Gastrocnemius medialis (tissue), 4 donors: ENCODE data around the gene CRTAC1. TPM values are rescaled to one million over a fixed set of nuclear protein-coding genes. Genes with fewer than 3 reads are reported as not detected.

Experiments
- ATAC-seq, 2 donors: fragments of 150-250 bp; one replicate each; pipeline ENCODE4 v1.9.1; 2016
- DNase-seq, 2 donors: peaks; one replicate each; pipeline ENCODE4 v3.0.0-alpha.2; 2019
- H3K27ac ChIP-seq, 4 donors: fragments of 200-600 bp; sonication (generic); 1 replicate in 1 of 4; 2 replicates in 3 of 4; pipeline ENCODE4 v1.5.1; 2016 to 2018; ENCODE audit warnings: mild to moderate bottlenecking in 2 of 4, moderate library complexity in 1 of 4
- H3K27me3 ChIP-seq, 3 donors: fragments of 200-600 bp; sonication (generic) in 2 of 3; 1 replicate in 1 of 3; 2 replicates in 2 of 3; pipeline versions ENCODE4 v1.5.1 to v1.6.0; 2016 to 2019; ENCODE audit warnings: mild to moderate bottlenecking in 1 of 3, moderate library complexity in 1 of 3
- H3K36me3 ChIP-seq, 2 donors: fragments of 200-600 bp; sonication (generic) in 1 of 2; one replicate each; pipeline ENCODE4 v1.5.1; 2017 to 2018
- H3K4me1 ChIP-seq, 2 donors: fragments of 200-600 bp; sonication (generic) in 1 of 2; one replicate each; pipeline ENCODE4 v1.5.1; 2016 to 2017; ENCODE audit warnings: mild to moderate bottlenecking in 2 of 2
- H3K4me3 ChIP-seq, 4 donors: fragments of 200-600 bp; sonication (generic) in 3 of 4; 1 replicate in 1 of 4; 2 replicates in 3 of 4; pipeline ENCODE4 v1.5.1; 2016 to 2019; ENCODE audit warnings: mild to moderate bottlenecking in 2 of 4
- H3K9me3 ChIP-seq, 3 donors: fragments of 200-600 bp; sonication (generic) in 2 of 3; 1 replicate in 1 of 3; 2 replicates in 2 of 3; pipeline ENCODE4 v1.5.1; 2016 to 2019
- POLR2A ChIP-seq, 2 donors: fragments of 450-650 bp; IDR thresholded peaks; one replicate each; pipeline ENCODE4 v1.6.1; 2017; ENCODE audit warnings: antibody characterized with exemption in 2 of 2, mild to moderate bottlenecking in 2 of 2, moderate library complexity in 2 of 2
- in situ Hi-C, 4 donors: fragments of 200-750 bp; cut with MboI; loops; one replicate each; pipeline versions ENCODE4 v1.15.0 to v1.8.0; 2017; ENCODE audit warnings: low sequenced_read_pairs in 4 of 4
- intact Hi-C: fragments of 100-400 bp; cut with DNase I; formaldehyde crosslinking; loops from one replicate; pipeline ENCODE4 v1.15.1; 2023; ENCODE audit warnings: low total_unique reads
- total RNA-seq, 4 donors: library from RNA; depleted of rRNA; stranded (reverse); fragments of >200 nt; gene quantifications; one replicate each; pipeline versions ENCODE4 v1.1.0 to v1.2.3, GENCODE V29; 2016
- TF ChIP-seq, protein P1 (sequence below), 5 experiments: fragments of 450-650 bp in 3 of 5; fragments of 200-600 bp in 2 of 5; sonication (generic) in 2 of 5; IDR thresholded peaks in 4 of 5; conservative IDR thresholded peaks in 1 of 5; 1 replicate in 4 of 5; 2 replicates in 1 of 5; pipeline ENCODE4 v1.5.1; 2016 to 2019; ENCODE audit warnings: antibody characterized with exemption in 5 of 5, mild to moderate bottlenecking in 3 of 5, moderate library complexity in 3 of 5

CRTAC1 gene
- total RNA-seq, 4 donors from 2014 or later = 0.16 to 3.9 (median 0.56) TPM; not detected in 1

DNA sequence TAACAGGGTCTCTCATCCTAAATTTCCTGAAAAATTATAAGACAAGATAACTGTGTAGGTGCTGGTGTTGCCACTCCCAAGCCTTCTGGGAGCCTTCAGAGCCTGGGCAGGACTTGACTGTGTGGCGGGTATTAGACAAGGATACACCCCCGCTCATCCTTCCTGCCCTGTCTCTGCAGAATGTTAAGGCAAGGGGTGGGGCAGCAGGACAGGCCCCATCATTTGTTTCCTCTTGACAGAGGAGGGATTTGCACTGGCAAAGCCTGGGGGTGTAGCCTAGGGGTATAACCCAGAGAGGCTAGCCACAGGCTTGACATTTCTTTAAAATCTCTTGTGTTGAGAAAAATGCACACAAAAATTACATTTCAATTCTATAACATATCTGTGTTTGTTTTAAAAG is 117.2 kb downstream of the CRTAC1 start:
- intact Hi-C loops (no loop called here), in situ Hi-C loops (loop anchor here in 2 of 4 donors (10.0 kb wide), 1 partner anchor 132 kb away; no protein-coding TSS in a partner anchor)
- DNase-seq = no peak
- Histone ChIP-seq H3K27ac (no peak overlapping the region), H3K36me3 (no peaks in the 10 kb centered on the region), H3K4me3 (no peak overlapping the region), H3K27me3 (no peaks in the 10 kb centered on the region), H3K9me3 (no peaks in the 10 kb centered on the region), H3K4me1 (peaks cover 8% of the 10 kb centered on the region in 2 donors)
- TF ChIP-seq, protein P1, sequence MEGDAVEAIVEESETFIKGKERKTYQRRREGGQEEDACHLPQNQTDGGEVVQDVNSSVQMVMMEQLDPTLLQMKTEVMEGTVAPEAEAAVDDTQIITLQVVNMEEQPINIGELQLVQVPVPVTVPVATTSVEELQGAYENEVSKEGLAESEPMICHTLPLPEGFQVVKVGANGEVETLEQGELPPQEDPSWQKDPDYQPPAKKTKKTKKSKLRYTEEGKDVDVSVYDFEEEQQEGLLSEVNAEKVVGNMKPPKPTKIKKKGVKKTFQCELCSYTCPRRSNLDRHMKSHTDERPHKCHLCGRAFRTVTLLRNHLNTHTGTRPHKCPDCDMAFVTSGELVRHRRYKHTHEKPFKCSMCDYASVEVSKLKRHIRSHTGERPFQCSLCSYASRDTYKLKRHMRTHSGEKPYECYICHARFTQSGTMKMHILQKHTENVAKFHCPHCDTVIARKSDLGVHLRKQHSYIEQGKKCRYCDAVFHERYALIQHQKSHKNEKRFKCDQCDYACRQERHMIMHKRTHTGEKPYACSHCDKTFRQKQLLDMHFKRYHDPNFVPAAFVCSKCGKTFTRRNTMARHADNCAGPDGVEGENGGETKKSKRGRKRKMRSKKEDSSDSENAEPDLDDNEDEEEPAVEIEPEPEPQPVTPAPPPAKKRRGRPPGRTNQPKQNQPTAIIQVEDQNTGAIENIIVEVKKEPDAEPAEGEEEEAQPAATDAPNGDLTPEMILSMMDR (IDR thresholded peaks at IDR 0.05 in 4 of 5, conservative IDR thresholded peaks at IDR 0.05 in 1 of 5) = no peak
- TF ChIP-seq POLR2A (IDR thresholded peaks at IDR 0.05) = no peak
- no peak for ATAC-seq

DNA sequence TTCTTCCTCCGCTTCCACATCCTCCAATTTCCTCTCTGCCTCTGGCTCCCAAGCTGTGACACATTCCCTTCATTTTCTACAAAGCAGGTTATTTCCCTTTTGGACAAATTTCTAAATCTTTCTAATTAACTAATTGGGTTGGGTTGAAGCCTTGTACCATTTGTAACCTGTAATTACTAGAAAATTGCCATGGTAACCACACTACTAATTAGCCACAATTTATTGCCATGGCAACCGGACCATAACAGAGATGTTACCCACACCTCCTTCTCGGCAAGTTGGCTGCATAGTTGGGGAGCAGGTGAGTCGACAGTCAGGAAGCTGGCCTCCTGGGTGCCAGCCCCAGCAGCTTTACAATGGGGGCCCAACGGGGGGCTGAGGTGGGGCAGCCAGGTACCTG is 119.2 kb downstream of the CRTAC1 start:
- DNase-seq (no peak), ATAC-seq (no peak)
- peaks cover 3 to 5% of the 10 kb centered on the region in 2 donors for H3K4me1 ChIP-seq
- no peak for TF ChIP-seq POLR2A (IDR thresholded peaks at IDR 0.05)
- TF ChIP-seq, protein P1 (IDR thresholded peaks at IDR 0.05 in 4 of 5, conservative IDR thresholded peaks at IDR 0.05 in 1 of 5) = no peak
- intact Hi-C loops = no loop called here
- H3K27ac ChIP-seq = no peak overlapping the region
- in situ Hi-C loops = loop anchor here in 2 of 4 donors (10.0 kb wide), 1 partner anchor 134 kb away; no protein-coding TSS in a partner anchor
- no peaks in the 10 kb centered on the region for H3K9me3 ChIP-seq
- no peaks in the 10 kb centered on the region for H3K27me3 ChIP-seq
- no peaks in the 10 kb centered on the region for H3K36me3 ChIP-seq
- H3K4me3 ChIP-seq = no peak overlapping the region

DNA sequence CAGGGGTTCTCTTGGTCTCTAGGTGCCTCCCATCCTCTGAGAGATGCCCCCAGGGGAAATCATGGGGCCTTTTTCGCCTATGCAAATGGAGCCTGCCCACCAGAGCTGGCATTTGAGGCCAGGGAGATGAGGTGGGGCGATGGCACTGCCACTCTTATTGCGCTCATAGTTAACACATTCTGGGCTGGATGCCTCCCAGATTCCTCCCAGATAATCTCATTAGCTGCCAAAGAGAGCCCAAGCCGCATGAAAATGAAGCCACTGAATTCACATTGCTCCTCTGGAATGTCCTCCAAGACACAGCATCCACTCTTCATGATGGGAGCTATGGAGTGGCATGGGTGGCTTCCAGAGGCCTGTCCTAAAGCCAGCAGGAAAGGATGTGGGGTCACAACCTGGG is 119.8 kb downstream of the CRTAC1 start:
- Histone ChIP-seq H3K27ac (no peak overlapping the region), H3K4me1 (no peaks in the 10 kb centered on the region), H3K27me3 (no peaks in the 10 kb centered on the region), H3K4me3 (no peak overlapping the region), H3K36me3 (no peaks in the 10 kb centered on the region), H3K9me3 (no peaks in the 10 kb centered on the region)
- in situ Hi-C loops = loop anchor here in 2 of 4 donors (10.0 kb wide), 1 partner anchor 134 kb away; no protein-coding TSS in a partner anchor
- ATAC-seq (no peak), DNase-seq (no peak)
- intact Hi-C loops = no loop called here
- no peak for TF ChIP-seq POLR2A (IDR thresholded peaks at IDR 0.05)
- TF ChIP-seq, protein P1 (IDR thresholded peaks at IDR 0.05 in 4 of 5, conservative IDR thresholded peaks at IDR 0.05 in 1 of 5) = no peak

DNA sequence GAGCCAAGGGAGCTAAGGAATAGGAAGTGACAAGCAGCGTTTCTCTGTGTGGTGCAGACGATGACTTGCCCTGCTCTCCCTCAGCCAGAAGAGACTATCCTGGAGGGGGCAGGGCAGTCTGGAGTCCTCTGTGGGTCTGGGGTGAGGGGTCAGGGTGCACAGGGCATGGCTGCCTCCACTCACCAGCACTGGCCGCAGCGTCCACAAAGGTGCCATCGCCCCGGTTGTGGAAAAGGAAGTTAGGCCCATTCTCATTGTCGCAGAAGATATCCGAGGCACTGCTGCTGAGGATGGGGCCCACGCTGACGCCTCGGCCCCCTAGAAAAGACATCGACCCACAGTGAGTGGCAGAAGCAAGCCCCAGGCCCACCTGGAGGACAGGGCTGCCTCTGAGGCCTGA is 122.6 kb downstream of the CRTAC1 start:
- Histone ChIP-seq H3K4me1 (no peaks in the 10 kb centered on the region), H3K27me3 (no peaks in the 10 kb centered on the region), H3K27ac (no peak overlapping the region), H3K9me3 (no peaks in the 10 kb centered on the region), H3K4me3 (no peak overlapping the region), H3K36me3 (no peaks in the 10 kb centered on the region)
- TF ChIP-seq POLR2A (IDR thresholded peaks at IDR 0.05) = no peak
- TF ChIP-seq, protein P1 (IDR thresholded peaks at IDR 0.05 in 4 of 5, conservative IDR thresholded peaks at IDR 0.05 in 1 of 5) = no peak
- ATAC-seq = no peak
- in situ Hi-C loops (no loop called here), intact Hi-C loops (no loop called here)
- no peak for DNase-seq

GRCh38 chr10:97907211-97907610 is 123.2 kb downstream of the CRTAC1 start:
- Histone ChIP-seq H3K27me3 (no peaks in the 10 kb centered on the region), H3K36me3 (no peaks in the 10 kb centered on the region), H3K27ac (no peak overlapping the region), H3K4me3 (no peak overlapping the region), H3K4me1 (no peaks in the 10 kb centered on the region), H3K9me3 (no peaks in the 10 kb centered on the region)
- DNase-seq = no peak
- in situ Hi-C loops = no loop called here
- no peak for TF ChIP-seq POLR2A (IDR thresholded peaks at IDR 0.05)
- TF ChIP-seq, protein P1 (IDR thresholded peaks at IDR 0.05 in 4 of 5, conservative IDR thresholded peaks at IDR 0.05 in 1 of 5) = no peak
- no peak for ATAC-seq
- intact Hi-C loops = no loop called here
